Endothelial cell of umbilical vein (primary cell): Measurements from ENCODE around the gene HYAL2. TPM values are rescaled to one million over a fixed set of nuclear protein-coding genes. Genes with fewer than 3 reads are reported as not detected.

Experiments
- BruUV-seq: library from RNA; stranded (reverse); fragments of 400-500 nt; replicated peaks from 2 replicates; lab custom pipeline; 2021; lab: Mats Ljungman, UMichigan
- CTCF ChIA-PET: fragments of 300-600, 350-600 bp; sonication (Branson Sonifier 250); formaldehyde crosslinking; loops from one replicate; lab custom pipeline; 2021; ENCODE audit warnings: antibody characterized with exemption, inconsistent platforms; lab: Charles Lee
- POLR2A ChIA-PET: fragments of 300-600, 350-600 bp; sonication (Branson Sonifier 250); formaldehyde crosslinking; loops from one replicate; lab custom pipeline; 2021; ENCODE audit warnings: antibody characterized with exemption, inconsistent platforms; lab: Charles Lee
- DNase-seq: peaks from one replicate; pipeline ENCODE4 v3.0.0-alpha.2; 2011; ENCODE audit warnings: low read depth, low spot score
- FAIRE-seq: peaks from 2 replicates; lab custom pipeline; 2011; peaks lifted over from hg19 to GRCh38; lab: Jason Lieb, UNC
- H2AFZ ChIP-seq: 2 replicates; pipeline ENCODE4 v1.6.0; 2012; ENCODE audit warnings: low read depth, low read length, control low read depth, inconsistent platforms
- H3K27ac ChIP-seq: 2 replicates; pipeline ENCODE4 v1.5.1; 2011; ENCODE audit warnings: low read depth, mild to moderate bottlenecking, control low read depth, low read length, moderate library complexity; ENCODE audit not compliant: insufficient read depth
- H3K27me3 ChIP-seq, 2 experiments: 2 replicates each; pipeline versions ENCODE4 v1.6.0 to v1.6.1; 2011; ENCODE audit warnings: low read length in 2 of 2, mixed read lengths in 1 of 2; ENCODE audit not compliant: control insufficient read depth in 2 of 2, insufficient read depth in 2 of 2
- H3K36me3 ChIP-seq, 2 experiments: 2 replicates in 1 of 2; 3 replicates in 1 of 2; pipeline ENCODE4 v1.5.1; 2011; ENCODE audit warnings: low read length in 2 of 2, mild to moderate bottlenecking in 1 of 2, moderate library complexity in 1 of 2; ENCODE audit not compliant: control insufficient read depth in 2 of 2, insufficient read depth in 2 of 2; ENCODE audit errors: extremely low read depth in 1 of 2
- H3K4me1 ChIP-seq: 3 replicates; pipeline ENCODE4 v1.5.1; 2011; ENCODE audit warnings: mild to moderate bottlenecking, low read length; ENCODE audit not compliant: control insufficient read depth, insufficient read depth; ENCODE audit errors: extremely low read depth
- H3K4me2 ChIP-seq: 2 replicates; pipeline ENCODE4 v1.6.1; 2011; ENCODE audit warnings: low read length, control low read depth, mixed read lengths; ENCODE audit not compliant: insufficient read depth
- H3K4me3 ChIP-seq, 3 experiments: fragments of 200-600 bp in 1 of 3; sonication (generic), shearing (Covaris generic) in 1 of 3; replicated peaks in 1 of 3; 2 replicates each; pipeline ENCODE4 v1.5.1; 2011 to 2016; ENCODE audit warnings: control low read depth in 3 of 3, low read length in 3 of 3, mild to moderate bottlenecking in 2 of 3, inconsistent platforms in 1 of 3, low read depth in 1 of 3, moderate library complexity in 1 of 3; ENCODE audit not compliant: insufficient read depth in 1 of 3
- H3K79me2 ChIP-seq: 2 replicates; pipeline ENCODE4 v1.6.0; 2012; ENCODE audit warnings: low read length, inconsistent platforms; ENCODE audit not compliant: control insufficient read depth, insufficient read depth
- H3K9ac ChIP-seq: replicated peaks from 2 replicates; pipeline ENCODE3; 2011; ENCODE audit warnings: low read length, control low read depth; ENCODE audit not compliant: insufficient read depth; ENCODE audit errors: extremely low read depth
- H3K9me1 ChIP-seq: replicated peaks from 3 replicates; pipeline ENCODE4 v1.6.0; 2011; ENCODE audit warnings: mild to moderate bottlenecking, low read length; ENCODE audit not compliant: control insufficient read depth, insufficient read depth; ENCODE audit errors: extremely low read depth
- H3K9me3 ChIP-seq: replicated peaks from 2 replicates; pipeline ENCODE4 v1.5.1; 2012; ENCODE audit warnings: low read length, inconsistent platforms; ENCODE audit not compliant: control insufficient read depth, insufficient read depth
- H4K20me1 ChIP-seq: replicated peaks from 2 replicates; pipeline ENCODE3; 2011; ENCODE audit warnings: mild to moderate bottlenecking, low read length; ENCODE audit not compliant: control insufficient read depth, insufficient read depth; ENCODE audit errors: extremely low read depth
- EZH2 ChIP-seq: IDR thresholded peaks from 2 replicates; pipeline ENCODE4 v1.6.1; 2012; ENCODE audit warnings: borderline replicate concordance, low read depth, mild to moderate bottlenecking, moderate library complexity, low read length, inconsistent platforms; ENCODE audit not compliant: severe bottlenecking
- FOS ChIP-seq: IDR thresholded peaks from 2 replicates; pipeline ENCODE4 v1.6.1; 2011; ENCODE audit warnings: mild to moderate bottlenecking, low read length, moderate library complexity, borderline replicate concordance; ENCODE audit not compliant: insufficient read depth
- GATA2 ChIP-seq: IDR thresholded peaks from 2 replicates; pipeline ENCODE4 v1.7.0; 2011; ENCODE audit warnings: low read depth, mild to moderate bottlenecking, moderate library complexity, mixed read lengths, low read length; ENCODE audit not compliant: insufficient read length, insufficient read depth
- JUN ChIP-seq: IDR thresholded peaks from 2 replicates; pipeline ENCODE4 v1.6.1; 2011; ENCODE audit warnings: borderline replicate concordance, low read depth; ENCODE audit not compliant: insufficient read length, insufficient read depth
- MAX ChIP-seq: IDR thresholded peaks from 2 replicates; pipeline ENCODE4 v1.6.1; 2011; ENCODE audit not compliant: insufficient read depth, insufficient read length
- POLR2A ChIP-seq: IDR thresholded peaks from 2 replicates; pipeline ENCODE4 v1.6.1; 2012; ENCODE audit warnings: low read depth, mild to moderate bottlenecking, control low read depth, low read length
- POLR2AphosphoS5 ChIP-seq: IDR thresholded peaks from 2 replicates; pipeline ENCODE4 v1.6.1; 2012; ENCODE audit warnings: low read depth, mild to moderate bottlenecking, control low read depth, low read length, moderate library complexity; ENCODE audit not compliant: insufficient read depth
- dilution Hi-C: fragments of 300-500 bp; cut with MboI; formaldehyde crosslinking; loops from one replicate; pipeline ENCODE4 v1.15.0; 2019; ENCODE audit warnings: low sequenced_read_pairs; ENCODE audit not compliant: extremely low pct_ligation_motif_present
- intact Hi-C: fragments of 100-400 bp; cut with micrococcal nuclease; formaldehyde crosslinking; loops from one replicate; pipeline ENCODE4 v1.10.0; 2022
- polyA plus RNA-seq, 4 experiments: library from polyadenylated mRNA; depleted of rRNA in 3 of 4; stranded (reverse) in 3 of 4; unstranded in 1 of 4; fragments of >200 nt; gene quantifications; 2 replicates each; pipeline versions ENCODE4 v1.2.1 to v1.2.3, GENCODE V29; 2011 to 2012; ENCODE audit warnings: missing spikeins in 1 of 4
- total RNA-seq: library from RNA; stranded (reverse); gene quantifications from 2 replicates; pipeline ENCODE4 v1.2.3, GENCODE V29; 2021
- TF ChIP-seq, protein P1 (sequence below), 2 donors: IDR thresholded peaks; 1 replicate in 1 of 2; 2 replicates in 1 of 2; pipeline ENCODE4 v1.5.1; 2011; ENCODE audit warnings: low read length in 2 of 2, mild to moderate bottlenecking in 2 of 2, moderate library complexity in 2 of 2, control low read depth in 1 of 2, inconsistent platforms in 1 of 2, low read depth in 1 of 2; ENCODE audit not compliant: insufficient read depth in 1 of 2; ENCODE audit errors: extremely low read depth in 1 of 2

The HYAL2 gene
- total and polyA plus RNA-seq, 2 donors (not counting 3 experiments of a cell fraction or from before 2014, with no cell fraction given) = 266 to 970 TPM

GRCh38 chr3:50268276-50268675 lies 54.3 kb downstream of the HYAL2 start:
- Histone ChIP-seq H3K79me2 (no peaks in the 10 kb centered on the region), H3K4me2 (no peak overlapping the region), H3K4me3 (no peak overlapping the region), H3K9me1 (no peaks in the 10 kb centered on the region), H3K27me3 (peaks cover 5 to 6% of the 10 kb centered on the region in 2 experiments), H4K20me1 (no peaks in the 10 kb centered on the region), H3K4me1 (peaks cover 2% of the 10 kb centered on the region), H3K9me3 (no peaks in the 10 kb centered on the region), H3K9ac (no peak overlapping the region), H2AFZ (no peak overlapping the region), H3K36me3 (no peaks in the 10 kb centered on the region), H3K27ac (no peak overlapping the region)
- BruUV-seq = no TSS peak
- intact Hi-C loops (loop anchor here (10.0 kb wide), 1 partner anchor 143 kb away; no protein-coding TSS in a partner anchor), dilution Hi-C loops (no loop called here)
- POLR2A ChIA-PET = no interaction called here
- DNase-seq (no peak), FAIRE-seq (no peak)
- CTCF ChIA-PET = interaction anchor here (0.9 to 3.0 kb wide), 2 partner anchors 41 to 74 kb away, joined by 3 to 26 read pairs; no protein-coding TSS in a partner anchor
- TF ChIP-seq EZH2 = peak; percentile 29
- TF ChIP-seq JUN = no peak
- TF ChIP-seq, protein P1, sequence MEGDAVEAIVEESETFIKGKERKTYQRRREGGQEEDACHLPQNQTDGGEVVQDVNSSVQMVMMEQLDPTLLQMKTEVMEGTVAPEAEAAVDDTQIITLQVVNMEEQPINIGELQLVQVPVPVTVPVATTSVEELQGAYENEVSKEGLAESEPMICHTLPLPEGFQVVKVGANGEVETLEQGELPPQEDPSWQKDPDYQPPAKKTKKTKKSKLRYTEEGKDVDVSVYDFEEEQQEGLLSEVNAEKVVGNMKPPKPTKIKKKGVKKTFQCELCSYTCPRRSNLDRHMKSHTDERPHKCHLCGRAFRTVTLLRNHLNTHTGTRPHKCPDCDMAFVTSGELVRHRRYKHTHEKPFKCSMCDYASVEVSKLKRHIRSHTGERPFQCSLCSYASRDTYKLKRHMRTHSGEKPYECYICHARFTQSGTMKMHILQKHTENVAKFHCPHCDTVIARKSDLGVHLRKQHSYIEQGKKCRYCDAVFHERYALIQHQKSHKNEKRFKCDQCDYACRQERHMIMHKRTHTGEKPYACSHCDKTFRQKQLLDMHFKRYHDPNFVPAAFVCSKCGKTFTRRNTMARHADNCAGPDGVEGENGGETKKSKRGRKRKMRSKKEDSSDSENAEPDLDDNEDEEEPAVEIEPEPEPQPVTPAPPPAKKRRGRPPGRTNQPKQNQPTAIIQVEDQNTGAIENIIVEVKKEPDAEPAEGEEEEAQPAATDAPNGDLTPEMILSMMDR (IDR thresholded peaks at IDR 0.05; ENCODE audit: extremely low read depth in 1 of 2, insufficient read depth in 1 of 2, low read depth in 1 of 2, low read length in 2 of 2) = no peak
- TF ChIP-seq MAX = no peak
- no peak for TF ChIP-seq GATA2
- TF ChIP-seq FOS = no peak
- no peak for TF ChIP-seq POLR2A
- TF ChIP-seq POLR2AphosphoS5 = no peak

Other genes with a start within 250 kb of the HYAL2 start
- 188 and 190 TPM in 2 replicates for gene RBM5, start 233.8 kb downstream of the HYAL2 start, total RNA-seq
- 218 and 281 TPM in 2 replicates for gene RBM5, start 233.8 kb downstream of the HYAL2 start, polyA plus RNA-seq
- 99.1 and 143 TPM in 2 replicates for gene SEMA3F, start 167.4 kb downstream of the HYAL2 start, total RNA-seq
- 64.8 and 65.8 TPM in 2 replicates for gene SEMA3F, start 167.4 kb downstream of the HYAL2 start, polyA plus RNA-seq
- gene GNAT1, start 131.1 kb downstream of the HYAL2 start, total RNA-seq = 0.77 and 0.78 TPM in 2 replicates
- 0.05 TPM in 1 of 2 replicates, not detected in the other for gene GNAT1, start 131.1 kb downstream of the HYAL2 start, polyA plus RNA-seq
- gene SLC38A3, start 117.5 kb downstream of the HYAL2 start, total RNA-seq = 0.60 and 0.65 TPM in 2 replicates
- 0.94 and 1.1 TPM in 2 replicates for gene SLC38A3, start 117.5 kb downstream of the HYAL2 start, polyA plus RNA-seq
- gene GNAI2, start 86.5 kb downstream of the HYAL2 start, total RNA-seq = 767 and 773 TPM in 2 replicates
- 1,875 and 2,290 TPM in 2 replicates for gene GNAI2, start 86.5 kb downstream of the HYAL2 start, polyA plus RNA-seq
- 0.97 and 1.5 TPM in 2 replicates for gene SEMA3B, start 53.6 kb downstream of the HYAL2 start, total RNA-seq
- gene SEMA3B, start 53.6 kb downstream of the HYAL2 start, polyA plus RNA-seq = 1.2 and 1.4 TPM in 2 replicates
- gene LSMEM2, start 43.7 kb downstream of the HYAL2 start, total RNA-seq = not detected in 2 replicates
- gene LSMEM2, start 43.7 kb downstream of the HYAL2 start, polyA plus RNA-seq = not detected in 2 replicates
- 109 and 111 TPM in 2 replicates for gene IFRD2, start 30.3 kb downstream of the HYAL2 start, total RNA-seq
- gene IFRD2, start 30.3 kb downstream of the HYAL2 start, polyA plus RNA-seq = 99.4 and 101 TPM in 2 replicates
- 3.8 and 4.8 TPM in 2 replicates for gene HYAL3, start 23.3 kb downstream of the HYAL2 start, total RNA-seq
- gene HYAL3, start 23.3 kb downstream of the HYAL2 start, polyA plus RNA-seq = 11.5 and 12.8 TPM in 2 replicates
- 9.0 and 9.7 TPM in 2 replicates for gene NAA80, start 23.3 kb downstream of the HYAL2 start, total RNA-seq
- 13.1 and 17.7 TPM in 2 replicates for gene NAA80, start 23.3 kb downstream of the HYAL2 start, polyA plus RNA-seq
- 1.6 and 2.2 TPM in 2 replicates for gene HYAL1, start 19.2 kb downstream of the HYAL2 start, total RNA-seq
- gene HYAL1, start 19.2 kb downstream of the HYAL2 start, polyA plus RNA-seq = 3.3 and 3.8 TPM in 2 replicates
- gene TUSC2, start 5.5 kb upstream of the HYAL2 start, total RNA-seq = 30.0 and 31.0 TPM in 2 replicates
- gene TUSC2, start 5.5 kb upstream of the HYAL2 start, polyA plus RNA-seq = 84.8 and 89.0 TPM in 2 replicates
- 27.0 and 31.9 TPM in 2 replicates for gene RASSF1, start 18.1 kb upstream of the HYAL2 start, total RNA-seq
- gene RASSF1, start 18.1 kb upstream of the HYAL2 start, polyA plus RNA-seq = 52.2 and 59.7 TPM in 2 replicates
- gene ZMYND10, start 23.0 kb upstream of the HYAL2 start, total RNA-seq = 0.38 and 0.51 TPM in 2 replicates
- gene ZMYND10, start 23.0 kb upstream of the HYAL2 start, polyA plus RNA-seq = 0.25 and 0.33 TPM in 2 replicates
- 13.4 and 14.5 TPM in 2 replicates for gene NPRL2, start 28.0 kb upstream of the HYAL2 start, total RNA-seq
- gene NPRL2, start 28.0 kb upstream of the HYAL2 start, polyA plus RNA-seq = 30.6 and 33.5 TPM in 2 replicates
- gene CYB561D2, start 28.1 kb upstream of the HYAL2 start, total RNA-seq = 13.6 and 16.3 TPM in 2 replicates
- gene CYB561D2, start 28.1 kb upstream of the HYAL2 start, polyA plus RNA-seq = 46.0 and 55.8 TPM in 2 replicates
- gene TMEM115, start 36.8 kb upstream of the HYAL2 start, total RNA-seq = 43.2 and 44.7 TPM in 2 replicates
- gene TMEM115, start 36.8 kb upstream of the HYAL2 start, polyA plus RNA-seq = 65.5 and 90.1 TPM in 2 replicates
- not detected in 2 replicates for gene CACNA2D2, start 180.9 kb upstream of the HYAL2 start, total RNA-seq
- 0.15 and 0.21 TPM in 2 replicates for gene CACNA2D2, start 180.9 kb upstream of the HYAL2 start, polyA plus RNA-seq
- 1.7 and 2.6 TPM in 2 replicates for gene C3orf18, start 245.0 kb upstream of the HYAL2 start, total RNA-seq
- gene C3orf18, start 245.0 kb upstream of the HYAL2 start, polyA plus RNA-seq = 2.7 and 2.9 TPM in 2 replicates
- 12.0 and 15.2 TPM in 2 replicates for gene HEMK1, start 246.8 kb upstream of the HYAL2 start, total RNA-seq
- 14.2 and 15.9 TPM in 2 replicates for gene HEMK1, start 246.8 kb upstream of the HYAL2 start, polyA plus RNA-seq